Choroid plexus epithelial cell (primary cell): ENCODE results near the gene TTYH1.

Source experiments
- DNase-seq: peaks from one replicate; pipeline ENCODE4 v3.0.0-alpha.2; 2010; ENCODE audit warnings: low read depth
- H3K4me3 ChIP-seq: 2 replicates; pipeline ENCODE4 v1.5.1; 2011; ENCODE audit warnings: low read depth, mild to moderate bottlenecking, control low read depth, low read length, moderate library complexity
- TF ChIP-seq, protein P1 (sequence below): conservative IDR thresholded peaks from 2 replicates; pipeline ENCODE4 v1.5.1; 2011; ENCODE audit warnings: low read depth, mild to moderate bottlenecking, control low read depth, inconsistent platforms, low read length, moderate library complexity

Gene TTYH1

DNA sequence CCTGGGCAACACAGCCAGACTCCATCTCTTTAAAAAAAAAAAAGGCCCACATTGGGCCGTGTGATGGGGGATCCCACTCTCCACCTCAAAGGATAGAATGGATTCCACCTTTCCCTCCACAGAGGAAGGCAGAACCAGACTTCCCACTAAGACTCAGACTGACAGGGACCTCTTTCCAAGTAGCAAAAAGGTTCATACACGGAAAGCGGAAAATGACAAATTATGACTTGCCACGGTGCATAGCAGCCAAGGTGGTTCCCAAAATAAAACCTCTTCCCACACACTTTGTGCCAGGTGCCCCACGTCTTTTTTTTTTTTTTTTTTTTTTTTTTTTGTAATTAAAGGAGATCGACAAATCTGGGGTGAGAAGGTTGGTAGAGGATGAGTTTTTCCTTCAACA lies 14.4 kb upstream of the TTYH1 start:
- TF ChIP-seq, protein P1, sequence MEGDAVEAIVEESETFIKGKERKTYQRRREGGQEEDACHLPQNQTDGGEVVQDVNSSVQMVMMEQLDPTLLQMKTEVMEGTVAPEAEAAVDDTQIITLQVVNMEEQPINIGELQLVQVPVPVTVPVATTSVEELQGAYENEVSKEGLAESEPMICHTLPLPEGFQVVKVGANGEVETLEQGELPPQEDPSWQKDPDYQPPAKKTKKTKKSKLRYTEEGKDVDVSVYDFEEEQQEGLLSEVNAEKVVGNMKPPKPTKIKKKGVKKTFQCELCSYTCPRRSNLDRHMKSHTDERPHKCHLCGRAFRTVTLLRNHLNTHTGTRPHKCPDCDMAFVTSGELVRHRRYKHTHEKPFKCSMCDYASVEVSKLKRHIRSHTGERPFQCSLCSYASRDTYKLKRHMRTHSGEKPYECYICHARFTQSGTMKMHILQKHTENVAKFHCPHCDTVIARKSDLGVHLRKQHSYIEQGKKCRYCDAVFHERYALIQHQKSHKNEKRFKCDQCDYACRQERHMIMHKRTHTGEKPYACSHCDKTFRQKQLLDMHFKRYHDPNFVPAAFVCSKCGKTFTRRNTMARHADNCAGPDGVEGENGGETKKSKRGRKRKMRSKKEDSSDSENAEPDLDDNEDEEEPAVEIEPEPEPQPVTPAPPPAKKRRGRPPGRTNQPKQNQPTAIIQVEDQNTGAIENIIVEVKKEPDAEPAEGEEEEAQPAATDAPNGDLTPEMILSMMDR = no peak
- H3K4me3 ChIP-seq = no peak overlapping the region
- no peak for DNase-seq

DNA sequence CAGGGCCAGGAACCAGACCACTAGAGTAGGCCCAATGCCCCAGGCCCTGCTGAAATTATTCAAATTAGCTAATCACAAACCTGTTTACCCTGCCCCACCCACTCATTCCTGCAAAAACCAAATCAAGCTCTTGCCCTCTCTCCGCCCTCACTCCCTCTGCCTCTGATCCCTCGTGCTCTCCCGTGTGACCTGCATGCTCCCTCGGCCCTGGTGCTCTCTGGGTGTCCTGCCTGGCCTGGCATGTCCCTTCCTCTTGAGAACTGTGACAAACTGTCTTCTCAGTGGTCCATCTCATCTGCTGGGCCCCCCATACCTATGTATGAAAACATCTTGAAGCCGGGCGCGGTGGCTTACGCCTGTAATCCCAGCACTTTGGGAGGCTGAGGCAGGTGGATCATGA lies 12.2 kb upstream of the TTYH1 start:
- H3K4me3 ChIP-seq = no peak overlapping the region
- TF ChIP-seq, protein P1 = no peak
- no peak for DNase-seq

DNA sequence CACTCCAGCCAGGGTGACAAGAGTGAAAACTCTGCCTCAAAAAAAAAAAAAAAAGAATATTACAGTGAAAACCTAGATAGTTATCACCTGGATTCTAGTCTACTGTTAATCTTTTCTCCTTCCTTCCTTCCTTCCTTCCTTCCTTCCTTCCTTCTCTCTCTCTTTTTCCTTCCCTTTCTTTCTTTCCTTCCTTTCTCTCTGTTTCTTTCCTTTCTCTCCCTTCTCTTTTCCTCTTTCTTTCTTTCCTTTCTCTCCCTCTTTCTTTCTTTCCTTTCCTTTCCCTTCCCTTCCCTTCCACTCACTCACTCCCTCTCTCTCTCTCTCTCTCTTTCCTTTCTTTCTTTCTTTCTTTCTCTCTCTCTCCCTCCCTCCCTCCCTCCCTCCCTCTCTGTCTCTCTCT lies 9.6 kb upstream of the TTYH1 start:
- TF ChIP-seq, protein P1 = no peak
- DNase-seq = no peak
- no peak overlapping the region for H3K4me3 ChIP-seq

DNA sequence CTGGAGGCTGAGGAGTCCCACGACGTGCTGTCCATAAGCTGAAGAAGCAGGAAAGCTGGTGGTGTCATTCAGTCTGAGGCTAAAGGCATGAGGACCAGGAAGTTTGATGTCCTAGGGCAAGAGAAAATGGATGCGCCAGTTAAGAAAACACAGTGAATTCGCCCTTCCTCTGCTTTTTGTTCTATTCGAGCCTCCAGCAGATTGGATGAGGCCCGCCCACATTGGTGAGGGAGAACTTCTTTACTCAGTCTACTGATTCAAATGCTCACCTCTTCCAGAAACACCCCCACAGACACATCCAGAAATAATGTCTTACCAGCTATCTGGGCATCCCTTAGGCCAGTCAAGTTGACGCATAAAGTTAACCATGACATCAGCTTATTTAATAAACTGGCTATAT lies 7.5 kb upstream of the TTYH1 start:
- H3K4me3 ChIP-seq = no peak overlapping the region
- TF ChIP-seq, protein P1 = no peak
- no peak for DNase-seq

DNA sequence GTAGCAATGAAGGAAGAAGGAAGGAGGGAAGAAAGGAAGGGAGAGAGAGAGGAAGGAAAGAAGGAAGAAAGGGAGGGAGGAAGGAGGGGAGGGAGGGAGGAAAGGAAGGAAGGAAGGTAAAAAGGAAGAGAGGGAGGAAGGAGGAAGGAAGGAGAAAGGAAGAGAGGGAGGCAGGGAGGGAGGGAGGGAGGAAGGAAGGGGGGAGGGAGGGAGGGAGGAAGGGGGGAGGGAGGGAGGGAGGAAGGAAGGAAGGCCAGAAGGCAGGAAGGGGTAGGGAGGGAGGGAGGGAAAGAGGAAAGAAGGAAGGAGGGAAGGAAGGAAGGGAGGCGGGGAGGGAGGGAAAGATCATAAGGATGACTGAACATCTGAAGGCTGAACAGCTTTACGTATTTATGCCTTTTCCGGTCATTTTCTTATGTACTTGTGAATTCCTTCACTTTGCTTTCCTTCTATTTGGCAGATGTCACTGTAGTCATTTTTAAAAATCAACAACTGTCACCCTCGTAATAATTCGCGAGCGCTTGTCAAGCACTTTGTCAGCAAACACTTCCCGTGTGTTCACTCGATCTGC lies 6.7 kb upstream of the TTYH1 start:
- TF ChIP-seq, protein P1 = no peak
- H3K4me3 ChIP-seq = no peak overlapping the region
- no peak for DNase-seq

DNA sequence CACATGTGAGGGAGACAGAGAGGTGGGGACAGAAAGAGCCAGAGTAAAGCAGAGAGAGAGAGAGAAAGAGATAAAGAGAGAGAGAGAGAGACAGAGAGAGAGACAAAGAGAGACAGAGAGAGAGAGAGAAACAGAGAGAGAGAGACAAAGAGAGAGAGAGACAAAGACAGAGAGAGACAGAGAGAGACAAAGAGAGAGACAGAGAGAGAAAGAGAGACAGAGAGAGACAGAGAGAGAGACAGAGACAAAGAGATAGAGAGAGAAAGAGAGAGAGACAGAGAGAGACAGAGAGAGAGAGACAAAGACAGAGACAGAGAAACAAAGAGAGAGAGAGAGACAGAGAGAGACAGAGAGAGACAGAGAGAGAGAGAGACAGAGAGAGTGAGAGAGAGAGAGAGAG lies 4.2 kb upstream of the TTYH1 start:
- TF ChIP-seq, protein P1 = no peak
- DNase-seq = no peak
- H3K4me3 ChIP-seq = no peak overlapping the region

DNA sequence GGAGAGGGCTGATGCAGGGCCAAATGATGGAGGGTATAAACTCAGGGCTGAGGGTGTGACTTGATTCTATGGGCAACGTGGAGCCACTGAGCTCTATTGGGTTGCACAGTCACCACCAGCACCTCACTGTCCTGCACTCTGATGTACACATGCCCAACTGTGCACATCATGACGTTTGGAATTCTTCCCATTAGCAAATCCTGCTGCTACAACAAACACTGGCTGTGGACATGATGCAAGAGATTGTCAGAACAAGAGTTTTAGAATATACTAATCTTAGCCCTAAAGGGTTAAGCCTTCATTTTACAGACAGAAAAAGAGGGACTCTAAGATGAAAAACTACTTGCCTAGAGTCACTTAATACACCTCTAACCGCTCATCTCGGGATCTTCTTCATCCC lies 2.4 kb upstream of the TTYH1 start:
- no peak overlapping the region for H3K4me3 ChIP-seq
- DNase-seq = no peak
- TF ChIP-seq, protein P1 = no peak
